Measurements from ENCODE around the gene ANKRD13A. TPM values are rescaled to one million over a fixed set of nuclear protein-coding genes. Genes with fewer than 3 reads are reported as not detected.
"Not testable (repeated sequence)": the region's sequence is repeated elsewhere in the genome, so short reads cannot be mapped to it uniquely, and the experiment has no call there.

Gene ANKRD13A
- polyA plus RNA-seq, 6 donors from 2014 or later: 65.4 to 95.4 (median 78.7) TPM

DNA sequence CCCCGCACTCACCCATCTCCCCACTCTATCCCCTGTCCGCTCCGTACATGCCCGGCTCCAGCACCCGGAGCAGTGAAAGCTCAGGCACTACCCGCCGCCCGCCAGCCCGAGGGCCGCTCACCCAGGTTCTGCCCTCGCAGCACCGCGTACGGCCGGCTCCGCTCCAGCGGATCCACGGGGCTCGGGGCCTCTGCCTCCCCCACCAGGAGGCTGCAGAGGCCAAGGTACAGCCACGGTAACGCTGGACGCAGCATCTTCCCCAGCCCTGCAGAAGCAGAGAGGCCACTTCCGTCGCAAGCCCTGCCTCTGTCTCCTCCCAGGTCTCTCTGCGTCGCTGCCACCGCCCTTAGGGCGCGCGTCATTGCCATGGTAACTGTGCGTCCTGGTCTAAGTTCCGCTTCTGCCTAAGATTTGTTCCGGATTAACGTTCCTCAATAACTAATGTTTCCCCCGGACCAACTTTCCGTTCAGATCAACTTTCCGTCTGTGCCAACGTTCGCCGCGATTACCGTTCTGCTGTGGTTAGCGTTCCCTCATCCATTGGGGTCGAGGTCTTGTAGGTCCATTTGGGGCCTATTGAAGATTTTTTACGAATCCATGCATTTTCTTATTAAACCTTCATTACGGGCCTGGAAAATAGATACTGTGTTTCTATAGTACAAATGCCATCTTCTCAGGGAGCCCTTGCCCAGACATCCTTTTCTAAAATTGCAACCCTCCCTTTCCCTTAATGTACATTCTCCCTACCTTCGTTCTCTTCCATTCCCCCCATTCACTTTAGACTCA lies 49.2 kb downstream of the ANKRD13A start, which contains the start of gene C12orf76:
Gene C12orf76 (minus strand): TSS at position 281 of the 786 bp plus-strand sequence. CDS start 27 bp downstream, at position 254.
- DNase-seq: peak; percentile 89
- no peaks in the 10 kb centered on the region for H3K36me3 Mint-ChIP-seq
- H3K27me3 Mint-ChIP-seq: no peaks in the 10 kb centered on the region
- H3K27ac Mint-ChIP-seq: peak within 1 kb of the TSS; percentile 97 to 100 (median 100)
- H3K4me3 Mint-ChIP-seq: peak within 1 kb of the TSS; percentile 88 to 96 (median 93)
- H3K4me1 Mint-ChIP-seq: peaks cover 24 to 56% (median 45%) of the 10 kb centered on the region in 3 donors
- peak; percentile 97 to 98 for ATAC-seq (ENCODE audit: low read depth in 2 of 2)
- peaks cover 0 to 3% (median 0%) of the 10 kb centered on the region in 7 donors for H3K9me3 Mint-ChIP-seq

DNA sequence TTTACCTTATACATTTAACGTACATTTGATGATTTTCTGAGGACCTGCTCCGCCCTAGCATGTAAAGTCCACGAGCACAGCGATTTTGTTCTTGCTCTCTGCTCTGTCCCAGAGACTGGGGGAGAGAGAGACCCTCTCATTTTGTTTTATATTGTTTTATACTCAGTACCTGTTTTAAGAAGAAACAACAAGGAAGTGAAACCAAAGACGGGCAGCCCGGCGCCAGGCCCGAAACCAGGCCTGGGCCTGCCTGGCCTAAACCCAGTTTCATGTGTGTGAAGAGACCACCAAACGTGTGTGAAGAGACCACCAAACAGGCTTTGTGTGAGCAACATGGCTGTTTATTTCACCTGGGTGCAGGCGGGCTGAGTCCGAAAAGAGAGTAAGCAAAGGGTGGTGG lies 49.8 kb downstream of the ANKRD13A start:
- not testable (repeated sequence) for H3K9me3 Mint-ChIP-seq, H3K27me3 Mint-ChIP-seq, H3K36me3 Mint-ChIP-seq
- Mint-ChIP-seq H3K4me3 (peak overlapping the region; percentile 88 to 96 (median 93)), H3K27ac (peak overlapping the region; percentile 97 to 100 (median 100)), H3K4me1 (peaks cover 24 to 52% (median 45%) of the 10 kb centered on the region in 3 donors)
- DNase-seq (peak; percentile 72), ATAC-seq (ENCODE audit: low read depth in 2 of 2) (peak; percentile 54 to 57)

DNA sequence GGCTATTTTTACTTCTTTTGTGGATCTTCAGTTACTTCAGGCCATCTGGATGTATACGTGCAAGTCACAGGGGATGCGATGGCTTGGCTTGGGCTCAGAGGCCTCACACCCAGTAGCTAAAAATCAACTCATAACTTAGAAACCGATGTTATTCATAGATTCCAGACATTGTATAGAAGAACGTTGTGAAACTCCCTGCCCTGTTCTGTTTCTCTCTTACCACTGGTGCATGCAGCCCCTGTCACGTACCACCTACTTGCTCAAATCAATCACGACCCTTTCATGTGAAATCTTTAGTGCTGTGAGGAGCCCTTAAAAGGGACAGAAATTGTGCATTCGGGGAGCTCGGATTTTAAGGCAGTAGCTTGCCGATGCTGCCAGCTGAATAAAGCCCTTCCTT lies 50.4 kb downstream of the ANKRD13A start:
- Mint-ChIP-seq H3K4me1 (peaks cover 24 to 52% (median 45%) of the 10 kb centered on the region in 3 donors), H3K27ac (peak overlapping the region; percentile 41 to 100 (median 99)), H3K4me3 (peak overlapping the region in 7 of 8 donors; percentile 54 to 96 (median 93))
- DNase-seq; H3K27me3 Mint-ChIP-seq; H3K36me3 Mint-ChIP-seq; ATAC-seq (ENCODE audit: low read depth in 2 of 2); H3K9me3 Mint-ChIP-seq: not testable (repeated sequence)

DNA sequence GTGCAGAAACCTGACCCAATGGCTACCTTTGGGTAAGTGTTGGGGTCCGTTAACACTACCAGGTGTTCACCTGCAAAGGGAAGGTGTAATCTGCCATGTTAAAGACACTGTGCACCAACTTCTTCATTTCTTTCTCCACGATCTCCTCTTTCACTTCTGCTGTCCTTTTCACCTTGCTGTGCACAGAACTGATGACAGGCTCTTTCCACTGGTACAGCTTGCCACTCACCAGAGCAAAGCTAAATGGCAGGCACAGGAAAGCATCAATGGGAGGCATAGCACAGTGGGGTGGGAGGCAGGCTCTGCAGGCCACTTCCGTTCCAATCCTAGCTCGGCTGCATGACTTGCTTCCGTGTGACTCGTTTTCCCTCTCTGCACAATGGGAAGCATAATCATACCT lies 51.7 kb downstream of the ANKRD13A start:
- H3K36me3 Mint-ChIP-seq: no peaks in the 10 kb centered on the region
- H3K27ac Mint-ChIP-seq: peak overlapping the region in 5 of 6 donors; percentile 12 to 81 (median 58)
- H3K27me3 Mint-ChIP-seq: no peaks in the 10 kb centered on the region
- DNase-seq (no peak), ATAC-seq (ENCODE audit: low read depth in 2 of 2) (no peak)
- peaks cover 24 to 51% (median 44%) of the 10 kb centered on the region in 3 donors for H3K4me1 Mint-ChIP-seq
- peaks cover 0 to 3% (median 0%) of the 10 kb centered on the region in 7 donors for H3K9me3 Mint-ChIP-seq
- H3K4me3 Mint-ChIP-seq: peak overlapping the region in 5 of 8 donors; percentile 22 to 50 (median 36)

DNA sequence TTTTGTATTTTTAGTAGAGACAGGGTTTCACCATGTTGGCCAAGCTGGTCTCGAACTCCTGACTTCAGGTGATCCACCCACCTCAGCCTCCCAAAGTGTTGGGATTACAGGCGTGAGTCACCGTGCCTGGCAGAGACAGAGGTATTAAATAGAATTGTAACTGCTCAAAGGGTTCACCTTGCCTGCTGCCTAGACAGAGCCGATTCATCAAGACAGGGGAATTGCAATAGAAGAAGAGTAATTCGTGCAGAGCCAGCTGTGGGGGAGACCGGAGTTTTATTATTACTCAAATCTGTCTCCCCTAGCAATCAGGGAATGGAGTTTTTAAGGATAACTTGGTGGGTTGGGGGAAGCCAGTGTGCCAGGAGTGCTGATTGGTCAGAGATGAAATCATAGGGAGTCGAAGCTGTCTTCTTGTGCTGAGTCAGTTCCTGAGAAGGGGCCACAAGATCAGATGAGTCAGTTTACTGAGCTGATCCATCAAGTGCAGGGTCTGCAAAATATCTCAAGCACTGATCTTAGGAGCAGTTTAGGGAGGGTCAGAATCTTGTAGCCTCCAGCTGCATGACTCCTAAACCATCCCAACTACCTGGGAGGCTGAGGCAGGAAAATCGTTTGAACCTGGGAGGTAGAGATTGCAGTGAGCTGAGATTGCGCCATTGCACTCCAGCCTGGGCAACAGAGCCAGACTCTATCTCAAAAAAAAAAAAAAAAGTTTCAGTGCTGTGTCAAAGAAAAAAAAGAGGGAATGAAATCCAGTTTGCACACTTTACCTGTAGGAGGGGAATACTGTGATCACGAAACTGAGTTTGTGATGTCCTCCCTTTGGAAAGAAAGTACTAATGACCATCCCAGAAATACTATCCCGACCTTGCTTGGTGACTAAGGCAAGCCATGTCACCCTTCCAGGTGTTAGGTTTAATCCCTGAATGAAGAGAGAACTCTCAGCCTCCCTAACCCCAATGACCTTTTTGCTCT lies 56.4 kb downstream of the ANKRD13A start:
- H3K4me1 Mint-ChIP-seq; ATAC-seq (ENCODE audit: low read depth in 2 of 2): not testable (repeated sequence)
- H3K27ac Mint-ChIP-seq: peak overlapping the region in 1 of 6 donors; percentile 40

DNA sequence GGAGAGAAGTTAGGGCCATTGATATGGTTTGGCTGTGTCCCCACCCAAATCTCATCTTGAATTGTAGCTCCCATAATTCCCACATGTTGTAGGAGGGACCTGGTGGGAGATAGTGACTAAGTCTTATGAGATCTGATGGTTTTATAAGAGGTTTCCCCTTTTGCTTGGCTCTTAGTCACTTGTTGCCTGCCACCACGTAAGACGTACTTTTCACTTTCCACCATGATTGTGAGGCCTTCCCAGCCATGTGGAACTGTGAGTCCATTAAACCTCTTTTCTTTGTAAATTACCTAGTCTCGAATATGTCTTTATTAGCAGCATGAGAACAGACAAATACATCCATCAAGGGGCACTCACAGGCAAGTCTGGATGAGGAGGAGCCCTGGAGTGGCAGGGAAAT lies 57.4 kb downstream of the ANKRD13A start:
- H3K27me3 Mint-ChIP-seq; H3K9me3 Mint-ChIP-seq; H3K4me3 Mint-ChIP-seq; H3K36me3 Mint-ChIP-seq; H3K27ac Mint-ChIP-seq; DNase-seq; H3K4me1 Mint-ChIP-seq; ATAC-seq (ENCODE audit: low read depth in 2 of 2): not testable (repeated sequence)

More for the DNA sequence above, 56.4 kb downstream of the ANKRD13A start:
- H3K9me3 Mint-ChIP-seq, H3K27me3 Mint-ChIP-seq, H3K36me3 Mint-ChIP-seq, DNase-seq: not testable (repeated sequence)
- peak overlapping the region in 1 of 8 donors; percentile 62 for H3K4me3 Mint-ChIP-seq

DNA sequence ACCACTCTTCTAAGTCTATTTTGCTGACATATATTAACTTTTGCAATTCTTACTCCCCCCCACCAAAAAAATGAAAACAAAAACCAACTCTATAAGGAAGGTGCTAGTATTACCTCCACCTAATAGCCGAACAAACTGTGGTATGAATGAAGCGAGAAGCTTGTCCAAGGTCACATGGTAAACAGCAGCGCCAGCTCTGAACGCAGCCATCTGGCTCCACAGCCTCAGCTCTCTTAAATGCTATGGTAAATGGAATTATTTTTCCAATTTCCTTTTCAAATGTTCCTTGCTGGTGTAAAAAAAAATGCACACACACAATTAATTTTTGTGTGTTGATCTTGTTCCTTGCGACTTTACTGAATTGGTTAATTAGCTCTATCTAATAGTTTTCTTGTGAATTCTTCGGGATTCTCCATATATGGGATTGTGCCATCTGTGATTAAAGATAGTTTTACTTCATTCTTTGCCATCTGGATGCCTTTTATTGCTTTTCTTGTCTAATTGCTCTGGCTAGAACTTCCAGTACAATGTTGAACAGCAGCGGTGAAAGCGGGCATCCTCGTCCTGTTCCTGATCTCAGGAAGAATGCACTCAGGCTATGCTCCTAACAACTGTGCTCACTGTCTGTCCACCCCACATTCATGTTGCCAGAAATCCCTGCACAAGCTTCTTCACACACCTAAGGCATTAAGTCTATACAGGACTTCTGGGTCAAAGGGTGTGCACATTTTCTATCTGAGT lies 59.8 kb downstream of the ANKRD13A start:
- Mint-ChIP-seq H3K4me1 (no peaks in the 10 kb centered on the region), H3K27me3 (no peaks in the 10 kb centered on the region), H3K4me3 (no peak overlapping the region), H3K9me3 (no peaks in the 10 kb centered on the region), H3K36me3 (no peaks in the 10 kb centered on the region), H3K27ac (peak overlapping the region in 1 of 6 donors; percentile 35)
- DNase-seq: no peak
- ATAC-seq (ENCODE audit: low read depth in 2 of 2): no peak

DNA sequence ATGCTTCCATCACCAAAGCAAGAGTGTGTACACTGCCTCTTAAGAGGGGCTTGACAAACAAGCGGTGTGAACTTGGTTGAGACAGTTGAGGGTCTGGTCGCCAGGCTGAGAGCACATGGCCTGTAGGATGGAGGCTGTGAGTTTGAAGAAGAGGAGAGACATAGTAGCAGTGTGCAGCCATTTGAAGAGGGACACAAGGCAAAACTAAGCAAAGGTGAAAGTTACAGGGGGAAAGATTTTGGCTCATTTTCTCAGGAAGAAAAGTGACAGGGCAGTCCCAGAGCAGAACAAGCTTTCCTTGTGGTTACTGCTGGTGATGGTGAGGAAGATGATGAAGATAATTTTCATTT lies 60.4 kb downstream of the ANKRD13A start:
- Mint-ChIP-seq H3K36me3 (no peaks in the 10 kb centered on the region), H3K9me3 (no peaks in the 10 kb centered on the region), H3K4me3 (no peak overlapping the region), H3K27ac (peak overlapping the region in 1 of 6 donors; percentile 50), H3K4me1 (no peaks in the 10 kb centered on the region), H3K27me3 (no peaks in the 10 kb centered on the region)
- DNase-seq (no peak), ATAC-seq (ENCODE audit: low read depth in 2 of 2) (no peak)

DNA sequence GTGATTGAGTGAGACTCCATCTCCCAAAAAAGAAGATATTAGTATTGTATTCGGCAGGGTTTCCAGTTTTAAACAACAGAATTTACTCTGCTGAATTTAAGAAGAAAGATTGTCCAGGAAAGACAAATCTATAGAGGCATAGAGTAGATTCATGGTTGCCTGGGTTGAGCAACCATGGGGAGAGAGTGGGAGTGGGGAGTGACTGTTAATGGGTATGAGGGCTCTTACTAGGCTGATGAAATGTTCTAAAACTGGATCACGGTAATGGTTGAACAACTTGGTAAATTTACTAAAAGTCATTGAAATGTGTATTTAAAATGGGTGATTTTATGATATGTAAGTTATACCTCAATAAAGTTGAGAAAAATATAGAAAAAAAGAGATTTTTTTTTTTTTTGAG lies 63.0 kb downstream of the ANKRD13A start:
- ATAC-seq (ENCODE audit: low read depth in 2 of 2) (no peak), DNase-seq (no peak)
- no peak overlapping the region for H3K4me3 Mint-ChIP-seq
- H3K9me3 Mint-ChIP-seq: no peaks in the 10 kb centered on the region
- H3K27me3 Mint-ChIP-seq: peaks cover 0 to 6% (median 0%) of the 10 kb centered on the region in 3 donors
- no peak overlapping the region for H3K27ac Mint-ChIP-seq
- no peaks in the 10 kb centered on the region for H3K36me3 Mint-ChIP-seq
- peaks cover 0 to 6% (median 4%) of the 10 kb centered on the region in 3 donors for H3K4me1 Mint-ChIP-seq

DNA sequence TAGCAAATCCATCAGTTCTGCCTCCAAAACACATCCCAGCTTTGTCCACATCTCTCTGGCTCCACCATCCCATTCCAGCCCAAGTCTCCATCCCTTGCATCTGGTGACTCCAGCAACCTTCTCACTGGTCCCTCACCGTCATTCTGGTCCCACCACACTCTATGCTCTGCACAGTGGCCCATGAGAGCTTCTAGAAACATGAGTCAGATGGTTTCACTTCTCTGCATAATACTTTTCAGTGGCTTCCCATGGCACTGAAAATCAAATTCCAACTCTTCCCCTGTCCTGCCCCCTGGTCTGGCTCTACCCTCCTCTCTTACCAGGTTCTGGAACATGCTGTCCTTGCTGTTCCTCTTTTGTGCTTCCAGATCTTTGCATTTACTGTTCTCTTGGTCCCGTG lies 66.3 kb downstream of the ANKRD13A start:
- Mint-ChIP-seq H3K27ac (no peak overlapping the region), H3K4me1 (peaks cover 0 to 6% (median 4%) of the 10 kb centered on the region in 3 donors), H3K36me3 (no peaks in the 10 kb centered on the region), H3K27me3 (peaks cover 0 to 6% (median 0%) of the 10 kb centered on the region in 3 donors), H3K9me3 (no peaks in the 10 kb centered on the region), H3K4me3 (no peak overlapping the region)
- no peak for DNase-seq
- ATAC-seq (ENCODE audit: low read depth in 2 of 2): no peak

DNA sequence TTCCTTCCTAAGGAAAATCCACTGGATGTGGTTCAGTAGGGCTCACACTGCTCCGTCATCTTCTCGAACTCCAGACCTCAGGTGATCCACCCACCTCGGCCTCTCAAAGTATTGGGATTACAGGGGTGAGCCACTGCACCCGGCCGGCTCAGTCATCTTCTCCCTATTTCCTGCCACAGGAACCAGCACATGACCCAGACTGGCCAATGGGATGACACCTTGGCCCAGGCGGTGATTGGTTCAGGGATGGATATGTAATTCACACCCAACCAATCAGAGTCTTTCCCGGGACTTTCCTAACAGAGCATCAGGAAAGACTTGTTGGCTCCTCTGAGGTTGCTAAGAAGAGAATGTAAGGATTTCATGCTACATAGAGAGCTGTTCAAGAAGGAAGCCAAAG lies 68.3 kb downstream of the ANKRD13A start:
- ATAC-seq (ENCODE audit: low read depth in 2 of 2) (no peak), DNase-seq (no peak)
- H3K27ac Mint-ChIP-seq: no peak overlapping the region
- no peaks in the 10 kb centered on the region for H3K36me3 Mint-ChIP-seq
- H3K27me3 Mint-ChIP-seq: peaks cover 0 to 6% (median 0%) of the 10 kb centered on the region in 3 donors
- H3K4me3 Mint-ChIP-seq: no peak overlapping the region
- H3K9me3 Mint-ChIP-seq: peaks cover 0 to 2% (median 0%) of the 10 kb centered on the region in 7 donors
- H3K4me1 Mint-ChIP-seq: peaks cover 4 to 9% (median 6%) of the 10 kb centered on the region in 3 donors

DNA sequence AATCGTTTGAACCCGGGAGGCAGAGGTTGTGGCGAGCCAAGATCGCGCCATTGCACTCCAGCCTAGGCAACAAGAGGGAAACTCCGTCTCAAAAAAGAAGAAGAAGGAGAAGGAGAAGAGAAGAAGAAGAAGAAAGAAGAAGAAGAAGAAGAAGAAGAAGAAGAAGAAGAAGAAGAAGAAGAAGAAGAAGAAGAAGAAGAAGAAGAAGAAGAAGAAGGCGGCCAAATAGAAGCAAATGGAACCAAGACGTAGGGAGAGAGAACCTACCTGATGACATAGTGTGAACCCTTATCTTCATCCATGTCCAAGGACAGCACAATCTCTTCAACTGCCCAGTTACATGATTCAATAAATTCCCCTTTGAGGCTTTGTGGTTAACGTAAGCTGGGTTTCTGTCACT lies 68.9 kb downstream of the ANKRD13A start:
- not testable (repeated sequence) for H3K9me3 Mint-ChIP-seq; ATAC-seq (ENCODE audit: low read depth in 2 of 2); DNase-seq; H3K27me3 Mint-ChIP-seq; H3K4me3 Mint-ChIP-seq; H3K36me3 Mint-ChIP-seq
- peaks cover 7 to 14% (median 10%) of the 10 kb centered on the region in 3 donors for H3K4me1 Mint-ChIP-seq
- peak overlapping the region in 1 of 6 donors; percentile 88 for H3K27ac Mint-ChIP-seq

DNA sequence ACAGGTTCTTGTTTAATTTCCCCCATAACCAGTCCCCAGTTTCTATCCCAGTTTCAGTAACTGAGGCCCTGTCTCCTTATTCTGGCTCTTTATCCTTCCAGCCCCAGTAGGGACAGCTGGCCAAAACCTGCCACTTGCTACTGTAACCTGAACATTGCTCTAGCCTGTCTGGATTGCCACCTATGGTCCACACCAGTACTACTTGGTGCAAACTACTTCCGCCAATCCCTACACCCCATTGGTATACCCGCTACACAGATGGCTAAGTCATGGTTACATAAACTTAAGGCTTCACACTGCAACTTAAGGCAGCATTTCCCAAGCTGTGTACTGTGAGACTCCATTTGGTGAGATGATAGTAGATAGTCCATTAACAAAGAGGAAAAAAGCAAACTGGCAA lies 69.4 kb downstream of the ANKRD13A start:
- DNase-seq (no peak), ATAC-seq (ENCODE audit: low read depth in 2 of 2) (no peak)
- Mint-ChIP-seq H3K4me1 (peaks cover 12 to 19% (median 15%) of the 10 kb centered on the region in 3 donors), H3K36me3 (no peaks in the 10 kb centered on the region), H3K27me3 (peaks cover 0 to 6% (median 0%) of the 10 kb centered on the region in 3 donors), H3K27ac (no peak overlapping the region), H3K4me3 (peak overlapping the region in 1 of 8 donors; percentile 61), H3K9me3 (peaks cover 0 to 2% (median 0%) of the 10 kb centered on the region in 7 donors)

Data from naive B cell (primary cell).